ENCODE data around the gene SEPTIN12.

DNA sequence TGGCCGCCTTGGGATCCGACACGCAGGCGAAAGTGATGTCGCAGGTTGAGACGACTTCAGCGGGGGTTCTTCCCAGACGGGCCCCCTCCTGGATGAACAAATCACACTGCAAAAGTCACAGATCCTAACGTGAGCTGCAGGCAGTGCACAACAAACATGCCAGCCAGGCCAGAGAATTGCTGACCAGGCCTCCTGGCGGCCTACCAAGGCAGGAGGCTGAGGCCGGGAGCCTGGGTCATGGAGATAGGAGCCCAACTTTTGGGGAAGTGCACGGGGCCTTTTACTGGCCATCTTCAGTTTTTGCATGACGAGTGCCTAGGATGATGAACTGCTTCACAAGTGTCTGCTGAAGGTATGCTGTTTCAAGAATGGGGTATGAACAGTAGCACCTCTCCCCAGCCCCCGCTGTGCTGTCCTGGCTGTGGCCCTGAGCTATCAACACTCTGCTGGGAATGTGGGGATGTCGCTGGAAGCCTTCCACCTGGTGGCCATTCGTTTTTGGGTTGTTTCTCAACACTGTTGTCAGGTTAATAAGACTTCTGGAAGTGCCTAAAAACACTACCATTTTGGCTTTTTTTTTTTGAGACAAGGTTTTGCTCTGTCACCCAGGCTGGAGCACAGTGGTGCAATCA, 26.5 kb upstream of the SEPTIN12 start:
- no peak for TF ChIP-seq CTCF (IDR thresholded peaks at IDR 0.05)
- TF ChIP-seq TP53 (CRISPR knock-in tag; IDR thresholded peaks at IDR 0.05): no peak
- no peak for TF ChIP-seq ZBTB21 (CRISPR knock-in tag; IDR thresholded peaks at IDR 0.05; ENCODE audit: borderline replicate concordance)
- TF ChIP-seq NFYB (CRISPR knock-in tag; conservative IDR thresholded peaks at IDR 0.05; ENCODE audit: low read depth): no peak
- no peak for TF ChIP-seq CREB1 (CRISPR knock-in tag; IDR thresholded peaks at IDR 0.05)
- no peak for TF ChIP-seq SP1 (CRISPR knock-in tag; conservative IDR thresholded peaks at IDR 0.05)
- TF ChIP-seq ATF1 (CRISPR knock-in tag; IDR thresholded peaks at IDR 0.05): no peak
- TF ChIP-seq JUN (CRISPR knock-in tag; IDR thresholded peaks at IDR 0.05): no peak
- no peak for TF ChIP-seq ZNF281 (CRISPR knock-in tag; IDR thresholded peaks at IDR 0.05)
- no peak for TF ChIP-seq USF1 (CRISPR knock-in tag; IDR thresholded peaks at IDR 0.05)
